HG02938 (cell line): ENCODE measurements around the gene CFAP73.
"Not testable (repeated sequence)": the region's sequence is repeated elsewhere in the genome, so short reads cannot be mapped to it uniquely, and the experiment has no call there.

Source experiments
- ATAC-seq: cut with Tn5 transposase; IDR thresholded peaks from one replicate; pipeline ENCODE4 v1.9.1; 2021; ENCODE audit warnings: mild to moderate bottlenecking, moderate library complexity; ENCODE audit not compliant: unreplicated experiment

The CFAP73 gene

DNA sequence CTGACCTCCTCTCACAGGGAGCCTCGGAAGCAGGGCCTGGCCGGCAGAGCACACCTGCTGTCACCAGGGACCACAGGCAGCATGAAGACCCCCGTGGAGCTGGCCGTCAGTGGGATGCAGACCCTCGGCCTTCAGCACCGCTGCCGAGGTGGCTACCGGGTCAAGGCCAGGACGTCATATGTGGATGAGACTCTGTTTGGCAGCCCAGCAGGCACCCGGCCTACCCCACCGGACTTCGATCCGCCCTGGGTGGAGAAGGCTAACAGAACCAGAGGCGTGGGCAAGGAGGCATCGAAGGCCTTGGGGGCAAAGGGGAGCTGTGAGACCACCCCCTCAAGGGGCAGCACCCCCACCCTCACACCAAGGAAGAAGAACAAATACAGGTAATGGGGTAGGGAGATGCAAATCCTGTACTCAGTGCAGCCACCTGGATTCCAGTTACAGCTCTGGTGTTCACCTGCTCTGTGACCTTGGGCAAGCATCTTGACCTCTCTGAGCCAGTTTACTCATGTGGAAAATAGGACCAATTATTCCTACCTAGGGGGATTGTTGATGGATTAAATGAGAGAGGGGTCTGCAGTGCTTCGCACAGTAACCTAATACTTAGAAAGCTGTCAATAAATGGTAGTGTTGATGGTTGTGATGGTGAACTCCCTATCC is 37.3 kb downstream of the CFAP73 start:
- no peak for ATAC-seq

GRCh38 chr12:113189361-113189760 is 39.8 kb downstream of the CFAP73 start:
- ATAC-seq: no peak

DNA sequence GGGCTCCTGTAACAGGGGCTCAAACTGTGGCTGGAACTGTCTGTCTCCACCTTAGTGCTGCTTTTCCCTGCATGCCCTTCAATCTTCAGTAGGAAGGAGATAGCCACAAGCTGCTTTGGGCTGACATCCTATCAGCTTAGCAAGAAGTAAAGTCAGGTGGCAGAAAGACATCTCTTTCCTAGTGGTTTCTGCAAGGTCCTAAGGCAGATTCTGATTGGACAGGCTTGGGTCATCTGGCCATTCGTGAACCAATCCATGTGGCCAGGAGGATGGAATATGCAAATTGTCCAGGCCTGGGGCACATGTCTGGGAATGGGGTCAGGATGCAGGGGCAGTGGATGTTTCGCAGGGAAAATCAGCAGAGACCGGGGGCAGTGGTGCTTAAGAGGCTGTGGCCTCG is 41.2 kb downstream of the CFAP73 start:
- no peak for ATAC-seq

DNA sequence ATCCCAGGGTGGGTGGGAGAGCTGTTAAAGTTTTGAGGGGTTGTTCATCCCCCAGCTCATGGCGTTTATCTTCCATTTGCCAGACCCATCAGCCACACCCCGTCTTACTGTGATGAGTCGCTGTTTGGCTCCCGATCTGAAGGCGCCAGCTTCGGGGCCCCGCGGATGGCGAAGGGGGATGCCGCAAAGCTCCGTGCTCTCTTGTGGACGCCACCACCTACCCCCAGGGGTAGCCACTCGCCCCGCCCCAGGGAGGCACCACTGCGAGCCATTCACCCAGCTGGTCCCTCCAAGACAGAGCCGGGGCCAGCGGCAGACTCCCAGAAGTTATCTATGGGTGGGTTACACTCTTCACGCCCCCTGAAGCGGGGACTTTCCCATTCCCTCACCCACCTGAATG is 41.7 kb downstream of the CFAP73 start:
- ATAC-seq: no peak

- ATAC-seq: no peak
These were observed 45.5 kb downstream of the CFAP73 start for GRCh38 chr12:113194971-113195391.

GRCh38 chr12:113195598-113195997 is 46.1 kb downstream of the CFAP73 start:
- no peak for ATAC-seq

- ATAC-seq: no peak
These were observed 47.1 kb downstream of the CFAP73 start for GRCh38 chr12:113196582-113196981.

DNA sequence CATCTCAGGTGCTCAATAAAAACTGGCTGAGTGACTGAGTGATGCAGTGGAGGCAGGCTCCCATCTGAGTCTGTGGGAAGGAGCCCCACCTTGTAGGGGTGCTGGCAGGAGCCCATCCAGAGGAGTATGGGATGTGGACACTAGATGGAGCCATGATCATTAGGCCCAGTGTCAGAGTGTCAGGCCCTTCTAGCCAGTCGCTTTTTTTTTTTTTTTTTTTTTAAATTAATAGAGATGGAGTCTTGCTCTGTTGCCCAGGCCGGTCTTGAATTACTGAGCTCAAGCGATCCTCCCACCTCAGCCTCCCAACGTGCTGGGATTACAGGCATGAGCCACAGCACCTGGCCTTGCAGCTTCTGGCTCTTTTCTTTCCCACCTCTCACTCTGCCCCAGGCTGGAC is 47.5 kb downstream of the CFAP73 start:
- peak; percentile 88 for ATAC-seq

DNA sequence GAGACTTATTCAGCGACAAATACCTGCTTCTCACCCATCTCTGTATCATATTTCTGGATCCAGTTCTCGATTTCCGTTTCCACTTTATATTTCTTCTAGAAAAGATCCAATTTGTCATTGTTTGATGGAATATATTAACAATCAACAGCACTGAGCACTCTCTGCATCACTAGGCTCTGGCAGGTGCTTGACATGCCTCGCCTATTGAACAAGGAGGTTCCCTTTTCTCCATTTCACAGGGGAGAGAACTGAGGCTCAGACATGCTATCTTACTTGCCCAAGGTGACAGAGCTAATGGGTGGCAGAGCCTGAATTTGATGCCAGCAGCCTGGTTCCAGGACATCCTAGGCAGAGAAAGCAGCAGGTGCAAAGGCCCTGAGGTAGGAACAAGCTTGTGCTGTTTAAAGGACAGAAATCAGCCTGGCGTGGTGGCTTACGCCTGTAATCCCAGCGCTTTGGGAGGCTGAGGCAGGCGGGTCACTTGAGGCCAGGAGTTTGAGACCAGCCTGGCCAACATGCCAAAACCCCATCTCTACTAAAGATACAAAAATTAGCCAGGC is 48.1 kb downstream of the CFAP73 start:
- no peak for ATAC-seq

DNA sequence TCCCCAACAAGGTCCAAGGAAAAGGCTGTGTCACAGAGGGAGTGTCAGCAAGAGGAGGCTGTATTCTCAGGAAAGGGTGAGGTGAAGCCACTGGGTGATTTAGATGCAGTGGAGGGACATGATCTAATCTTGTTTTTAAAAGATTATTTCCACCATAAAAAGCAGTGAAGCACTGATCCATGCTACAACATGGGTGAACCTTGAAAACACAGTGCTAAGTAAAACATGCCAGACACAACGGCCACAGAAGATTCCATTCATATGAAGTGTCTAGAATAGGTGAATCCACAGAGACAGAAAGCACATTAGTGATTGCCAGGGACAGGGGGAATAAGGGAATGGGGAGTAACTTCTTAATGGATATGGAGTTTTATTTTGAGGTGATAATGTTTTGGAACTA is 48.8 kb downstream of the CFAP73 start:
- no peak for ATAC-seq

GRCh38 chr12:113200021-113200797 is 50.7 kb downstream of the CFAP73 start:
- ATAC-seq: no peak

- ATAC-seq: no peak
These were observed 52.0 kb downstream of the CFAP73 start for GRCh38 chr12:113201187-113202177.

GRCh38 chr12:113202300-113203075 is 53.0 kb downstream of the CFAP73 start:
- no peak for ATAC-seq

DNA sequence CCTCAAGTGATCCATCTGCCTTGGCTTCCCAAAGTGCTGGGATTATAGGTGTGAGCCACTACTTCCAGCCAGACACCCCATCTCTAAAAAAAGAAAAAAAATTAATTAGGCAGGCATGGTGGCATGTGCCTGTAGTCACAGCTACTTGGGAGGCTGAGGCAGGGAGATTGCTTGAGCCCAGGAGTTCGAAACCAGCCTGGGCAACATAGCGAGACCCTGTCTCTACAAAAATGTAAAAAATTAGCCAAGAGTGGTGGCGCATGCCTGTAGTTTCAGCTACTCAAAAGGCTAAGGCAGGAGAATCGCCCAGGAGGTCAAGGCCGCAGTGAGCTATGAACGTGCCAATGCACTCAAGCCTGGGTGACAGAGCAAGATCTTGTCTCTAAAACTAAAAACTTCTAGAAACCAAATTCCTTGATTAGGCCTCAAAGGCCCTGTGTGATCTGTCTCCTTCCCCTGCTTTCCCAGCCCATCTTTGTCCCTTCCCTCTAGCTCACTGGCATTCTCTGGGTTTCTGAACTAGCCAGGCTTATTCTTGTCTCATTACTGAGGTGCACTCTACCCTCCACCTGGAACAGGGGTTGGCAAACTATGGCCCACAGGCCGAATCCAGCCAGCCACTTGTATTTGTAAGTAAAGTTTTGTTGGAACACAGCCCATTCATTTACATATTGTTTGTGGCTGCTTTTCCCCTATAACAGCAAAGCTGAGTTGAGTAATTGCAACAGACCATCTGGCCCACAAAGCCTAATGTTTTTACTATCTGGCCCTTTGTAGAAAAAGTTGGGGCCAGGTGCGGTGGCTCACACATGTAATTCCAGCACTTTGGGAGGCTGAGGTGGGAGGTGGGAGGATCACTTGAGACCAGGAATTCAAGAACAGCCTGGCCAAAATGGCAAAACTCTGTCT is 54.6 kb downstream of the CFAP73 start:
- ATAC-seq: no peak

GRCh38 chr12:113204804-113205203 is 55.3 kb downstream of the CFAP73 start:
- no peak for ATAC-seq

DNA sequence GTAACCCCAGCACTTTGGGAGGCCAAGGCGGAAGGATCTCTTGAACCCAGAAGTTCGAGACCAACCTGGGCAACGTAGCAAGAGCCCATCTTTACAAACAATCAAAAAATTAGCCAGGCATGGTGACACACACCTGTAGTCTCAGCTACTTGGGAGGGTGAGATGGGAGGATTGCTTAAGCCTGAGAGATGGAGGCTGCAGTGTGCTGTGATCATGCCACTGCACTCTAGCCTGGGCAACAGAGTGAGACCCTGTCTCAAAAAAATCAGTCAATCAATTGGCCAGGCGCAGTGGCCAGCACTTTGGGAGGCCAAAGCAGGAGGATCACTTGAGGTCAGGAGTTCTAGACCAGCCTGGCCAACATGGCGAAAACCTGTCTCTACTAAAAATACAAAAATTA is 57.3 kb downstream of the CFAP73 start:
- not testable (repeated sequence) for ATAC-seq

DNA sequence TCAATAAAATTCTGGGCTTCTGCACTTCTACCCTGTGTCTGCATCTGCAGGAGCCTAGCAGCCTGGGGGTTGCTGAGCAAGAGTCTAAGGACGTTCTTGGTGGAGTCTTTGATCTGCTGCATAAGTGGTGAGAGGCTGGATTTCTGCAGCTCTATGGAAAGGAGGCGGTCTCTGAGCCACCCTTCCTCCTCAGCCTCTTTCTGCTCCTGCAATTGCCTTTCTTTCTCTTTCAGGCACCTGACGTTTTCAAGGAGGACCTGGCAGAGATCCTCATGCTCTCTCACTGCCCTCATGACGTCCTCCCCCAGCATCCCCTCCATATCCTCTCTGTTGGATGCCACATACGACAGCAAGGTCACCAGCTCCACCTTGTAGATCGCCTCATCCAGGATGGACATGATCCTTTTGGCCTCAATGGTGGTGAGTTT is 58.1 kb downstream of the CFAP73 start:
- no peak for ATAC-seq

GRCh38 chr12:113208041-113208934 is 58.8 kb downstream of the CFAP73 start:
- peak; percentile 81 for ATAC-seq
